ENCODE data around the gene EIF4H.

Gene EIF4H

DNA sequence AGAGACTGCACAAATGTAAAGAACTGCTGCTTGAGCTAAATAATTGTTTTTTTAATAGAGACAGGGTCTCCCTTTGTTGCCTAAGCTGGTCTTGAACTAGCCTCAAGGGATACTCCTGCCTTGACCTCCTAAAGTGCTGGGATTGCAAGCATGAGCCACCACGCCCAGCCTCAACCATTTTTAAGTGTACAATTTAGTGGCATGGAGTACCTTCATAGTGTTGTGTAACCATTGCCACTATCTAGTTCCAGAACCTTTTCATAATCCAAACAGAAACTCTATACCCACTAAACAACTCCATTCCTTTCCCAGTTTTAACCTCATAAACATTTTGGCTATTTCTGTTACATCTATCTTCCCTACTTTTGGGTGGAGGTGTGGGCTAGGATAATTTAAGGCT is 6.7 kb downstream of the EIF4H start:
- in situ Hi-C loops (cut with HindIII; ENCODE audit: low sequenced_read_pairs): no loop called here
- H3K4me3 ChIP-seq (ENCODE audit: low read depth, low read length): no peak overlapping the region
- DNase-seq (ENCODE audit: low read depth, low spot score): no peak
- TF ChIP-seq, protein P1, sequence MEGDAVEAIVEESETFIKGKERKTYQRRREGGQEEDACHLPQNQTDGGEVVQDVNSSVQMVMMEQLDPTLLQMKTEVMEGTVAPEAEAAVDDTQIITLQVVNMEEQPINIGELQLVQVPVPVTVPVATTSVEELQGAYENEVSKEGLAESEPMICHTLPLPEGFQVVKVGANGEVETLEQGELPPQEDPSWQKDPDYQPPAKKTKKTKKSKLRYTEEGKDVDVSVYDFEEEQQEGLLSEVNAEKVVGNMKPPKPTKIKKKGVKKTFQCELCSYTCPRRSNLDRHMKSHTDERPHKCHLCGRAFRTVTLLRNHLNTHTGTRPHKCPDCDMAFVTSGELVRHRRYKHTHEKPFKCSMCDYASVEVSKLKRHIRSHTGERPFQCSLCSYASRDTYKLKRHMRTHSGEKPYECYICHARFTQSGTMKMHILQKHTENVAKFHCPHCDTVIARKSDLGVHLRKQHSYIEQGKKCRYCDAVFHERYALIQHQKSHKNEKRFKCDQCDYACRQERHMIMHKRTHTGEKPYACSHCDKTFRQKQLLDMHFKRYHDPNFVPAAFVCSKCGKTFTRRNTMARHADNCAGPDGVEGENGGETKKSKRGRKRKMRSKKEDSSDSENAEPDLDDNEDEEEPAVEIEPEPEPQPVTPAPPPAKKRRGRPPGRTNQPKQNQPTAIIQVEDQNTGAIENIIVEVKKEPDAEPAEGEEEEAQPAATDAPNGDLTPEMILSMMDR (IDR thresholded peaks at IDR 0.05; ENCODE audit: low read depth, low read length): no peak

DNA sequence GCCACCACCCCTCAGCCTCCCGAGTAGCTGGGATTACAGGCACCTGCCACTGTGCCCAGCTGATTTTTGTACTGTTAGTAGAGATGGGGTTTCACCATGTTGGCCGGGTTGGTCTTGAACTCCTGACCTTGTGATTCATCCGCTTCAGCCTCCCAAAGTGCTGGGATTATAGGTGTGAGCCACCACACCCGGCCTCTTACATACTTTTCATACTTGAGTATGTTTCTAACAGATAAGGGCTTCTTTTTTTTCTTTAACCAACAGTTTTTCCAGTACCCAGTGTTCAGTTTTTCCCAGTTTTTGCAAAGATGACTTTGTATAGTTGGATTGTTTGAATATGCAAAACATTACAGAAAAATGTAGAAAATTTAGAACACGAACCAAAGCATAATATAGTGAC is 7.7 kb downstream of the EIF4H start:
- DNase-seq (ENCODE audit: low read depth, low spot score): no peak
- H3K4me3 ChIP-seq (ENCODE audit: low read depth, low read length): no peak overlapping the region
- TF ChIP-seq, protein P1 (IDR thresholded peaks at IDR 0.05; ENCODE audit: low read depth, low read length): no peak
- in situ Hi-C loops (cut with HindIII; ENCODE audit: low sequenced_read_pairs): no loop called here

DNA sequence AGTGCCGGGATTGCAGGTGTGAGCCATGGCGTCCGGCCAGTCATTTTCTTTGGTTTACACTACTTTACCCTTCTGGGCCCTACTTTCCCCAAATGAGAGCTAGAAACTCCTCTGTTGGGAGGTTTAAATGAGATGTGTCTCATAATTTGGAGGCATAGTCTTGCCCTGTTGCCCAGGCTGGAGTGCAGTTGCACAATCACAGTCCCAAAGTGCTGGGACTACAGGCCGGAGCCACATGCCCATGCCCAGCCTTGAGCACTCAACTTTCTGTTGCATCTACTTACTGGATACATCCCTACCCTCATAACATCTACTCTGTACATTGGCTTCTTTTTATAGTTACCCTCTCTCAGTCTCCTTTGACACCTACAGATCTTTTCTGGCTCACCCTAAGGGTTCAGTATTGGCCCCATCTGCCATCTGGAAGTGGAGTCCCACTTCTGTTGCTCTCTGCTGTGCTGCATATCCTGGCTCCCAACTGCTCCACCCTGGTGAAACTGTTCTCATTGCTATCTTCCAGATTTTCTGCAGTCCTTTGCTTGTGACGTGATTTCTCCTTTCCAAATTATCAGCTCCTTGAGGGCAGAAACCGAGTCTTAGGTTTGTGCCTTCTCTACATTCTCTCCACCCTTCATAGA is 8.4 kb downstream of the EIF4H start:
- TF ChIP-seq, protein P1 (IDR thresholded peaks at IDR 0.05; ENCODE audit: low read depth, low read length): no peak
- DNase-seq (ENCODE audit: low read depth, low spot score): no peak
- H3K4me3 ChIP-seq (ENCODE audit: low read depth, low read length): no peak overlapping the region
- in situ Hi-C loops (cut with HindIII; ENCODE audit: low sequenced_read_pairs): no loop called here

DNA sequence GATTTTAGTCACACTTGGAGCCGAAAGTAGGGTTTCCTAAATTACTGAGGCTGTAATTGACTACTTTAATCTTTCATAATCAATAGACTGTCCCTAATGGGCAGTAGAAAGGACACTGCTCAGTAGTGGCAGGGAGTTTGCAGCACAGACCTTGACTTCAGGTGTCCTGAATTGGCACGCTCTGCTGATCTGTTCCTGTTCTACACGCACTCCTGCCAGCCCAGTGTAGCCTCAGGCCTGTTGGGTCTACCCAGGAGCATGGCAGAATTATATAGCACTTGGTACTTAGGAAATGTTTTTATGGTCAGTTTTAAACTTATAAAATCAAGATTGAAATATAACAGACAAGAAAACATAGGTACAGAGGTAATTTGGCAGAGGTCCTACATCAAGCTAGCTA is 9.0 kb downstream of the EIF4H start:
- DNase-seq (ENCODE audit: low read depth, low spot score): no peak
- TF ChIP-seq, protein P1 (IDR thresholded peaks at IDR 0.05; ENCODE audit: low read depth, low read length): no peak
- in situ Hi-C loops (cut with HindIII; ENCODE audit: low sequenced_read_pairs): no loop called here
- no peak overlapping the region for H3K4me3 ChIP-seq (ENCODE audit: low read depth, low read length)

DNA sequence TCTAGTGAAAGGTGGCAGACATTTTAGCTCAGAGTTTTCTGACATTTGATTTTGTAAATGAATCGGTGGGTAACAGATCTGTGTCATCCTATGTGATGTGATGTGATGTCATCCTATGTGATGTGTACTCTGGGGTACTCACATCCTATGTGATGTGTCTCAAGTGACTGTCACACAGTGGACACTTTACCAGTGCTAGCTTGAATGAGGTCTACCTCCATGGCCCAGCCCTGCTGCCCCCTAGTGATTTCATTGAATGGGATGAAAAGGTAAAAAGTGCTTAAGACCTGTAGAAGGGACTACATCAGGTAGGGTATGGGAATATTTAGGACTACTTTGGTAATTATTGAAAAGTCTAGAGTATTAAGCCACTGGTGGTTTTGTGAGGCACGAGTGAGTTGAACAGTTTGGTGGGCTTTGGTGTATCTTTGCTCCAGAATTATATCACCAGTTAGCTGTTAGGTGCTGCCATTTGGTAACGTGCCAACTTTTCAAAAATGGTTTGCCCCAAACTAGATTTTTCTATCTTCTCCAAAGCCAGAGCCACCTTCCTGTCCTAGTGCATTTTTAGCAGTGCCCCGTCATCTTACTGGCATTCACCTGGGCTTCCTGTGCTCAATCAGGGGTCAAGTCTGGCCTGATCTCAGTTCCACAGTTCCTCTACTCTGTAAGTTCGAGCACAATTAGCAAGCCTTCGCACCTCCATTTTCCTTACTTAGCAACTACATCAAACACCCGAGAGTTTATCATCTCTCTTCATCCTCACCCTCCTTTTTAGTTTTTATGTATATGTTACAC is 9.7 kb downstream of the EIF4H start:
- no peak for DNase-seq (ENCODE audit: low read depth, low spot score)
- TF ChIP-seq, protein P1 (IDR thresholded peaks at IDR 0.05; ENCODE audit: low read depth, low read length): peak; percentile 44
- in situ Hi-C loops (cut with HindIII; ENCODE audit: low sequenced_read_pairs): no loop called here
- H3K4me3 ChIP-seq (ENCODE audit: low read depth, low read length): no peak overlapping the region

DNA sequence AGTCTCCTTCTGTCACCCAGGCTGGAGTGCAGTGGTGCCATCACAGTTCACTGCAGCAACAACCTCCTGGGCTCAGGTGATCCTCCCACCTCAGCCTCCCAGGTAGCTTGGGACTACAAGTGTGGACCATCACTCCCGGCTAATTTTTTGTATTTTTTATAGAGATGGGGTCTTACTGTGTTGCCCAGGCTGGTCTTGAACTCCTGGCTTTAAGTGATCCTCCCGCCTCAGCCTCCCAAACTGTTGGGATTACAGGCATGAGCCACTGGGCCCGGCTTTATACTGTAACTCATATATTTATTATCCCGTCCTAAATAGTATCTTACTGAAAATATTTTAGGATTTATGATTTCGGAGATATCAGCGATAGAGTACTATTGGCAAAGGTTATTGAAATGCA is 10.9 kb downstream of the EIF4H start:
- H3K4me3 ChIP-seq (ENCODE audit: low read depth, low read length): no peak overlapping the region
- TF ChIP-seq, protein P1 (IDR thresholded peaks at IDR 0.05; ENCODE audit: low read depth, low read length): no peak
- DNase-seq (ENCODE audit: low read depth, low spot score): no peak
- in situ Hi-C loops (cut with HindIII; ENCODE audit: low sequenced_read_pairs): no loop called here
